ENCODE measurements around the gene REN.

REN gene

GRCh38 chr1:204190212-204191211 lies 24.4 kb upstream of the REN start:
- peak; percentile 16 for DNase-seq

GRCh38 chr1:204188959-204189639 lies 23.0 kb upstream of the REN start:
- no peak for DNase-seq

GRCh38 chr1:204186597-204186996 lies 20.5 kb upstream of the REN start:
- no peak for DNase-seq

GRCh38 chr1:204181116-204181515 lies 15.0 kb upstream of the REN start:
- no peak for DNase-seq

GRCh38 chr1:204180133-204180532 lies 14.0 kb upstream of the REN start:
- DNase-seq = no peak

GRCh38 chr1:204178487-204179281 lies 12.5 kb upstream of the REN start:
- no peak for DNase-seq

- DNase-seq = no peak
Observed at GRCh38 chr1:204177133-204177532, 11.0 kb upstream of the REN start.

- no peak for DNase-seq
Observed at GRCh38 chr1:204176049-204176448, 9.9 kb upstream of the REN start.

- no peak for DNase-seq
Observed at GRCh38 chr1:204174958-204175357, 8.8 kb upstream of the REN start.

GRCh38 chr1:204172404-204173029 lies 6.4 kb upstream of the REN start:
- DNase-seq = no peak

GRCh38 chr1:204171751-204172178 lies 5.6 kb upstream of the REN start:
- DNase-seq = no peak

- no peak for DNase-seq
Observed at GRCh38 chr1:204170494-204171155, 4.5 kb upstream of the REN start.

- no peak for DNase-seq
Observed at GRCh38 chr1:204169858-204170257, 3.7 kb upstream of the REN start.

- DNase-seq = no peak
Observed at GRCh38 chr1:204167730-204168129, 1.6 kb upstream of the REN start.

- peak; percentile 79 for DNase-seq
Observed at GRCh38 chr1:204162494-204163074, 3.6 kb downstream of the REN start.

- DNase-seq = no peak
Observed at GRCh38 chr1:204161609-204162493, 4.3 kb downstream of the REN start.

GRCh38 chr1:204157962-204158361 lies 8.2 kb downstream of the REN start:
- no peak for DNase-seq

GRCh38 chr1:204155881-204156280 lies 10.3 kb downstream of the REN start:
- DNase-seq = no peak

- DNase-seq = no peak
Observed at GRCh38 chr1:204154568-204155255, 11.4 kb downstream of the REN start.

- DNase-seq = no peak
Observed at GRCh38 chr1:204153667-204154066, 12.5 kb downstream of the REN start.
